HG03521 (cell line): ENCODE measurements around the gene CFAP70.
"Not testable (repeated sequence)": the region's sequence is repeated elsewhere in the genome, so short reads cannot be mapped to it uniquely, and the experiment has no call there.

ENCODE experiments used
- ATAC-seq: cut with Tn5 transposase; IDR thresholded peaks from one replicate; pipeline ENCODE4 v1.9.1; 2021; ENCODE audit warnings: mild to moderate bottlenecking, moderate library complexity; ENCODE audit not compliant: unreplicated experiment

The CFAP70 gene

DNA sequence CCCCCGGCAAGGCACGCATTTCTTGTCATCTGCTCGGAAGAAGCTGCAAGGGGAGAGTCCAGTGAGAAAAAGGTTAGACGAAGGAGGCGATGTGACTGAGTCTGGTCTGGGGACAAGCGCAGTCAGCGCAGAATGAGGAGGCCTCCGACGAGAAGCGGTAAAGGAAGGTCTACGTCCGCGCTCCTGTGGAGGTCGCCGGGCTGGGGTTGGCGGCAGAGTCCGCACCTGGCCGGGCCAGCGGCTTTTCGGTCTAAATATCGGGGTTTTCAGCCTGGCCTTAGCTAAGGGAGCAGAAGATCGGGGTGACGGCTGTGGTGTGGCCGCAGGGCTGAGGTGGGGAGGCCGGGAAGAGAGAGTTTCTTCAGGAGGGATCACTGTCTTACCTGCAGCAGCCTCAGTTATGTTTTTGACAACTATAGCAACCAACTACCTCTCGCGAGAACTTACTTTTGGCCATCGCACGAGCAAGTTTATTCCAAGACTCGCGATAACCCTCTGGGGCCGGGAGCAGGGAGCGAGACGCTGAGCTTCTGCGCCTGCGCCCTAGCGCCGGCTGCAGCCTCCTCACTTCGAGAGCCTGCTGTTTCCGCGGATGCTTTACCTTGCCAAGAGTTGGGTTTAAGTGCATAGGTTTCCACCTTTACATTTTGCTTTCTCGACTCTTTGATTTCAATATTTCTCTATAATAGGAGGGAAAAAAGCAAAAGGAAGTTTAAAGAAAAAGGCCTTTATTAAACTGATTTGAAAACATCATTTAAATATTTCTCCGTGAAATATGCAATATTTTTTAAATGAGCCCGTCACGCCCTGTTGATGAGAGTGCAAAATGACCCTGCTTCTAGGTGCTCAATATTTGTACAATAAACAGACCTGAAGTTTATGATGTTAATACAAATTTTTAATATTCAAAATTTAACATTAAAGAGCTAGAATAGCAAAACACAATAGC is at the start of gene CFAP70:
TSS of gene CFAP70 (minus strand) at position 534 of the 949 bp plus-strand sequence. CDS start 4,068 bp downstream, outside the sequence.
- ATAC-seq: peak; percentile 83

DNA sequence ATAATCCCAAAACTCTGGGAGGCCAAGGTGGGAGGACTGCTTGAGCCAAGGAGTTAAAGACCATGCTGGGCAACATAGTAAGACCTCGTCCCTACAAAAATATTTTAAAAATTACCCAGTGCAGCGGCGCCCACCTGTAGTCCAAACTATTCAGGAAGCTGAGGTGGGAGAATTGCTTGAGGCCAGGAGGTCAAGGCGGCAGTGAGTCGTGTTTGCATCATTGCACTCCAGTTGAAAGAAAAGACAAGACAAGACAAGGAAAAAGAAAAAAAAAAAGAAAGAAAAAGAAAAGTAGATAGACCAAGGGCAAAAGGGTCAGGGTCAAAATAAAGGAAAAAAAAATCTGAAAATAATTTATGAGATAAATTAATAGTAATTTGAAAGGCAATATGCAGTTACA is 49.4 kb upstream of the CFAP70 start:
- no peak for ATAC-seq

DNA sequence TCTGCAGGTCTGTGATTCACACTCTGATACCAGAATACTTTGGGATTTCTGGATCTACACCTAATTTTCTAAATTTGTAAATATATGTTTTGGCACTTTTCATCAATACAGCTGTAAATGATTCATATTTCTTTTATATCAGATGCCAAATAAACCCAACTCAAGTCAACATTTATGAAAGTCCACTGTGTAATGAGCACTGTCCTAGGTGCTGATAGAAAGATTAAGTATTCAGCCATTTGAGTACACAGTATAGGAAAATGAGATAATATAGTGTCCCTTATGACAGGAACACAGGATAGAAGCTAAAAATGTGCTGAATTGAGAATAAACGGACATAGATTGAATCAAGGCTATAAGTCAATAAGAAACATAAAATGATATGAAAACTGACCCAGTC is 48.8 kb upstream of the CFAP70 start:
- no peak for ATAC-seq

DNA sequence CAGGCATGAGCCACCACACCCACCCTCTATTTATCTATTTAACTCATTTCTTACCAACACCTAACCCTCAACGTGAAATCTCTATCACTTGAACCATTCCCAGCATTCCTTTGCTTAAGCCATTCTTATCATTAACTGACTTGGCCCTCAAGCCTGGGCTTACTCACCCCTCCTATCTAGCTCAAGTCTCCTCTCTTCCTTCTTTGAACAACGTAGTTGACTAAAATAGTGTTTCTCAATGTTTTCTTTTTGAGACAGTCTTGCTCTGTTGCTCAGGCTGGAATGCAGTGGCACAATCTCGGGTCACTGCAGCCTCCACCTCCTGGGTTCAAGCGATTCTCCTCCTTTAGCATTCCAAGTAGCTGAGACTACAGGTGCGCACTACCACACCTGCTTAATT is 48.2 kb upstream of the CFAP70 start:
- ATAC-seq: no peak

DNA sequence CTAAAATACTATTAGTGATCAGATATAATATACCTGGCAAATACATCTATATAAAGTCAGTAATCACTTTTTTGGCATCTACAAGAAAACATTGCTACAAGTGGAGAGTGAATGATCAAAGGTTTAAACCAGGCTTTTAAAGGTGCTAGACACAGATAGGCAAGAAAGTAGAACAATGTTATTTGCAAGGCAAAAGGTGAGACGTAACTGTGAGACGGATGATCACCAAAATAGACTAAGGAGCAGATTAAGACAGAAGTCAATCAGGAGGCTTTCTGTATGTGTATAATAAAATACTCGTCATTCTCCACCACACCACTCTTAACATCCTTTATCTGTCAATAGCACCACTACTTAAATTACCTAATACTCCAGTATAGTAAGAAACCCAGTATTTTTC is 46.9 kb upstream of the CFAP70 start:
- ATAC-seq: no peak

DNA sequence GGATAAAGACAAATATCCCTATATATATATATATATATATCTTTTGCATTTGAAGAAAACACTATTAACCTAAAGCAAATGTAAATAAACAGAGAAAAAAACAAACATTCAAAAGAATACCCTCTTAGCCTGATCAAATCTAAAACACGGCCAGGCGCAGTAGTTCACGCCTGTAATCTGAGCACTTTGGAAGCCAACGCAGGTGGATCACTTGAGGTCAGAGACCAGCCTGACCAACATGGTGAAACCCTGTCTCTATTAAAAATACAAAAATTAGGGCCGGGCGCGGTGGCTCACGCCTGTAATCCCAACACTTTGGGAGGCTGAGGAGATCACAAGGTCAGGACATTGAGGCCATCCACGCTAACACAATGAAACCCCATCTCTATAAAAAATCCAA is 46.0 kb upstream of the CFAP70 start:
- ATAC-seq: no peak

DNA sequence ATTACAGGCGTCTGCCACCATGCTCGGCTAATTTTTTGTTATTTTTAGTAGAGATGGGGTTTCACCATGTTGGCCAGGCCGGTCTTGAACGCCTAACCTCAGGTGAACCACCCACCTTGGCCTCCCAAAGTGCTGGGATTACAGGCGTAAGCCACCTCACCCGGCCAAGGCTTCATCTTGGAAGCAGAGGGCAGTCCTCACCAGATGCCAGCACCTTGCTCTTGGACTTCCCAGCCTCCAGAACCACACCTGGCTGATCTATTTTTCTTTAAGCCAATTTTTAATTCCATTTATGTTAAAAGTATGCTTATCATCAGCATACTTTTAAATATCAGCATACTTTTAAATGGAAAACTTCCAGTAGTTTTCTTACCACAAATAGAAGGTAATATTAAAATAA is 43.0 kb upstream of the CFAP70 start:
- no peak for ATAC-seq

DNA sequence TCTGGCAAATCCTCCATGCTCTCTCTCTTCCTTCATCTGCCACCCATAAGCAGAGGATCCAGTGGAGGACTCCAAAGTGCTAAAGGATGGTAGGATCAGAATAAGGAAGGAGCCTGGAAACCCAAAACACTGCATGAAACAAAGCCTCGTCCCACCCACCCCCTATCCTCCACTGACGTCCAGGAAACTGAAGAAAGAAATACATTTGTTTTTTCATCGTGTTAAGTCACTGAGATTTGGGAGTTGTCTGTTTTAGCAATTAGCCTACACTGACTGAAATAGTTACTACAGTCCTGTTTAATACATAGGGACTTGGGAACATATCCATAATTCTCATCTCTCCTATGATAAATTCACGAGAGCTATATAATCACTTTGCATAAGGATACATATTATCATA is 40.4 kb upstream of the CFAP70 start:
- no peak for ATAC-seq

DNA sequence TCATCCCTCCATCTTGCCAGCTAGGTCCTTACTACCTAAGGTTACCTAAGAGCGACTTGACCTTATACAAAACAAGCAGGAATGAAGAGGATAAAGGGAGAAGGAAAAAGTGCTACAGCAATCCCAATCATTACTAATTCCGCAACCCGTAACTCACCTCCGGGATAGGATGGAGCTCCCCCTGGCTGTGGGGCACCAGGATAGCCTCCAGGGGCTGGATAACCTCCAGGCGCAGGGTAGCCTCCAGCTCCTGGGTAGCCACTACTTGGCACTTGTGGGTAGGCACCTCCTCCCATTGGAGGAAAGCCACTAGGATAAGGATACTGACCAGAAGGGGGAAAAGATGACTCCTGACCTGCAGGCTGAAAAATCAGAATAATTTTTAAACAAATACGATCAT is 39.4 kb upstream of the CFAP70 start:
- no peak for ATAC-seq

DNA sequence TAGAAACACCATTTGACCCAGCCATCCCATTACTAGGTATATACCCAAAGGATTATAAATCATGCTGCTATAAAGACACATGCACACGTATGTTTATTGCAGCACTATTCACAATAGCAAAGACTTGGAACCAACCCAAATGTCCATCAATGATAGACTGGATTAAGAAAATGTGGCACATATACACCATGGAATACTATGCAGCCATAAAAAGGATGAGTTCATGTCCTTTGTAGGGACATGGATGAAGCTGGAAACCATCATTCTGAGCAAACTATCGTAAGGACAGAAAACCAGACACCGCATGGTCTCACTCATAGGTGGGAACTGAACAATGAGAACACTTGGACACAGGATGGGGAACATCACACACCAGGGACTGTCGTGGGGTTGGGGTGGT is 35.7 kb upstream of the CFAP70 start:
- ATAC-seq: not testable (repeated sequence)

DNA sequence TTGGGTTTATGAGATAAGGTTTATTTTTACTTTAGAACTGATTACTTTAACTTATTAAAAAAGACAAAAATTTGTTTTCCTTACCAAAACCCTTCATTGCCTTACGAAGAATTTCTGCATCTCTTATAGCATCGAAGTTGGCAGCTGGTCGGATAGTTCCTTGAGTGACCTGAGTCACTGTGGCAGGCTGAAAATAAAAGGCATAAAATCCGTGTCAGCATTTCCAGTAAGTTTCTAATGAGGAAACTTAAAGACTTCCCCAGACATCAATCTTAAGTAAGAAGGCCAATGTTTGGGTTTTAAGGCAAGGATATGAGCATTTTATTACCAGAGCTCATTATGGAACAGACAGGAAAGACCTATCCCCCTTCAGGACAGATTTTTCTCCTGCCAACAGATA is 29.6 kb upstream of the CFAP70 start:
- ATAC-seq: no peak

DNA sequence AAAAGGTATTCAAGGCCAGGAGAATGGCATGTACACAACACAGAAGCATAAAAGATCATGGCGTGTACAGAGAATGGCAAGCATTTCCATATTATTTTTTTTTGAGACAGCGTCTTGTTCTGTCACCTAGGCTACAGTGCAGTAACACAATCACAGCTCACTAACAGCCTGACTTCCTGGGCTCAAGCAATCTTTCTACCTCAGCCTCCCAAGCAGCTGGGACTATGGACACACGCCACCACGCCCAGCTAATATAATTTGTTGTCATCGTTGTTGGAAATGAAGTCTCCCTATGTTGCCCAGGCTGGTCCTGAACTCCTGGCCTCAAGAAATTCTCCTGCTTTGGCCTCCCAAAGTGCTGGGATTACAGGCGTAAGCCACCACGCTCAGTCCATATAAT is 27.9 kb upstream of the CFAP70 start:
- no peak for ATAC-seq

DNA sequence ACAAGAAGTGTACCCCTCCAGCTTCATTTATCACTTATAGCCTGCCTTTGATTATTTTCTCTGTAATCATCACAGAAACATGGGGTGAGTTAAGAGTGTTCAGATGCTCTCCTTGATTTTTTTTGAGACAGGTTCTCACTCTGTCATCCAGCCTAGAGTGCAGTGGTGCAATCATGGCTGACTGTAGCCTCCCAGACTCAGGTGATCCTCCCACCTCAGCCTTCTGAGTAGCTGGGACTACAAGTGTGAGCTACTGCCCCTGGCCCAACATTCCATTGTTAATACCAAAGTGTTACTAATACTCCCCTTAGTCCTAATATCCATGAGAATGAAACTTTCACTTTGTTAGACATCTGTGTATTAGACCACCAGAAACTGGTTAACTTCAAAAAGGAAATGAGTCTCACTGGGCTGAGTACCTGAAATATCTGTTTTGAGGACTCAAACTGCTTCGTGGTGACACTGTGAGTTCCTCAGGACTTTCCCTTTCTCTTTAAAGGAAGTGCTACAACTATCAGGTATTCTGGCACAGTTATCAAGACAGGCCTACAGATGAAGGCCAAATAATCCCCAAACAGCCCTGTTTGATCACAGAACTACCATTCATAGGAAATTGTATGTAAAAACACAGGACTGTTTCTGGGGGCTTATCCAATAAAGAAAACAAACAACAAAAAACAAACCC is 20.5 kb upstream of the CFAP70 start:
- ATAC-seq: no peak

DNA sequence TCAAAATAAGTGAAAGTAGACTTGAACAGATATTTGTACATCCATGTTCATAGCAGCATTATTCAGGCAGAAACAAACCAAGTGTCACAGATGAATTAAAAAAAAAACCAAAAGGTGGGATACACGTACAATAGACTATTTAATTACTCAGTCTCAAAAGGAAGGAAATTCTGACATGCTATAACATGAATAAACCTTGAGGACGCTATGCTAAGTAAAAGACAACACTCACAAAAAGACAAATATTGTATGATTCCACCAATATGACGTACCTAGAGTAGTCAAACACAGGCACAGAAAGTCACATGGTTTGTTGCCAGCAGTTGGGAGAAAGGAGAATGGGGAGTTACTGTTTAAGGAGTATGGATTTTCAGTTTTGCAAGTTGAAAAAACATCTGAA is 18.0 kb upstream of the CFAP70 start:
- ATAC-seq: no peak

DNA sequence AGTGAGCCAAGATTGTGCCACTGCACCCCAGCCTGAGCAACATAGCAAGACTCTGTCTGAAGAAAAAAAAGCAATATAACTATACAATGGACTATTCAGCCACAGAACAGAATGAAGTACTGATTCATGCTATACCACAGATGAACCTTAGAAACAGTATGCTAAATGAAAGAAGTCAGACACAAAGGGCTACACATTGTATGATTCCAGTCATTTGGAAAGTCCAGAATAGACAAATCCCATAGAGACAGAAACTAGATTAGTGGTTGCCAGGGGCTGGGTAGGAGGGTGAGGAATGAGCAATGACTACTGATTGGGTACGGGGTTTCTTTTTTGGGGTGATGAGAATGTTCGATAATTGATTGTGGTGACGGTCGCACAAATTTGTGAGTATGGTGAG is 9.6 kb upstream of the CFAP70 start:
- ATAC-seq: no peak

DNA sequence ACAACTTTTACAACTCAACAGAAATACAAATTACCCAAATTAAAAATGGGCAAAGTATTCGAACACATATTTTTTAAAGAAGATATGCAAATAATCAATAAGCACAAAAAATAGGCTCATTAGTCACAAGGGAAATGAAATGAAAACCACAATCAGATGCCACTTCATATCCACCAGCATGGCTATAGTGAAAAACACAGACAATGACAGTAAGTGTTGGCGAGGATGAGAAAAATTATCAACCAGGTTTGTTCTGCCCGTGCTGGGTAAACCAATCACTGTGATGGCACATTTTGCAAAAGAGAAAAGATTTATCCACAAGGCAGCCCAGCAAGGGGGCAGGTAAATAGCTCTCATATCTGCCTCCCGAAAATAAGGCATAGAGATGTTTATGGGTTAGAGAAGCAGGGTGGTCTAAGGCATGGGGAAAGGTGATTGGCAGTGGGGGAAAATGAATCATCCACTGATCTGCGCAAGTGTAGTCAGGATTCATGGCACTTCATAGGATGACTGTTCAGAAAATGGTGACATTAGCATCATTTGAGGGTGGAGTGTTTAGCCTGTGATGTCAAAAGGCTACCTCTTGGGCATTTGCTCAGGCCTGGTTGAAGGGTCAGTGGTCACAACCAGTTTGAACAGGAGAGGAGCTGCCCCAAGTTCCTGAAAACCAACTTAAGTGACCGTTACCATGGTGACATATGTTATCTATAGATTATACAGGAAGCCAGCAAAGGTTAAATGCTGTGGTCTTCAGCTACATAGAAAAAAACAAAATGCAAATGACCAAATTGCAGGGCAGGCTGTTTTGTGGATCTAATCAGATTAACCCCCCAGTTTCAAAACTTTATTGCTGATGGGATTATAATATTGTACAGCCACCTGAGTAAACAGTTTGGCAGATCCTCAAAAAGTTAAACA is 8.0 kb upstream of the CFAP70 start:
- no peak for ATAC-seq

DNA sequence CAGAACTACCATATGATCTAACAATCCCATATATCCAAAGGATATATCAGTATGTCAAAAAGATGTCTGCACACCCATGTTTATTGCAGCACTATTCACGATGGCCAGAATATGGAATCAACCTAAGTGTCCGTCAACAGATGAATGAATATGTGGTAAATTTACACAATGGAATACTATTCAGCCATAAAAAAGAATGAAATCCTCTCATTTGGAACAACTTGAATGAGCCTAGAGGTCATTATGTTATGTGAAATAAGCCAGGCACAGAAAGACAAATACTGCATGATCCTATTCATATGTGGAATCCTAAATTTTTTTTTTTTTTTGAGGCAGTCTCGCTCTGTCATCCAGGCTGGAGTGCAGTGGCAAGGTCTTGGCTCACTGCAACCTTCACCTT is 6.3 kb upstream of the CFAP70 start:
- no peak for ATAC-seq

DNA sequence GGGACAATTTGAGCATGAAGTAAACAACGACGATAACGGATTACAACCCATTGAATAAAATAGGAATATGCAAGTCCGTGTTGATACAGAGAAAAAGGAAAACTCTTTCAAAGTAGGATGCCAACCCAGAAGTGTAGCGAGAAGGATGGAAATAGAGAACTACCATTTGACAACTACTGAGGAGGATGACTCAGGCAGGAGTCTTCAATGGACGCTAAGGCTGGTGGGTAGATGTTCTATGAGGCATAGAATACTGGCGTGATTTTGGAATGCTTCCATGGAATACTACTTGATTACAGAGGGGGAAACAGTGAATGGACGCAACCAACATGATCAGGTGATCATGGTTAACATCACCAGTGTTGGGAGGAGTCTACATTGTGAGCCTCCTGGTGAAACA is 828 bp upstream of the CFAP70 start:
- ATAC-seq: no peak

DNA sequence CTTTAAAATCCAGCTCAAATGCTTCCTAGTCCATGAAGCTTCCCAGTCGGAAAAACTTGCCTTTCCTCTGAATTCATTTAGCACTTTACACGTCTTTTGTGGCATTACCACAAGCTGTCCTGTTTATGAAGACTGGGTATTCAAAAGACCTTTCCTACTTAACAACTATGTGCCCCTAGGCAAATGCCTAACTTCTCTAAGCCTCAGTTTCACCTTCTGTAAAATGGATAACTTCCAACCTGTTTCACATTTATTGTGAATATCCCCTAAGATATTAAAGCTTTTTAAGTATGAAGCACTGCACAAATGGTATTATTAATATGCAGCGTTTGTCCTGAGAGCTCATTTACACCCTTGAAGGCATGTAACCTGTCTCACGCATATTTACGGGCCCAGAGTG is 843 bp downstream of the CFAP70 start:
- no peak for ATAC-seq

DNA sequence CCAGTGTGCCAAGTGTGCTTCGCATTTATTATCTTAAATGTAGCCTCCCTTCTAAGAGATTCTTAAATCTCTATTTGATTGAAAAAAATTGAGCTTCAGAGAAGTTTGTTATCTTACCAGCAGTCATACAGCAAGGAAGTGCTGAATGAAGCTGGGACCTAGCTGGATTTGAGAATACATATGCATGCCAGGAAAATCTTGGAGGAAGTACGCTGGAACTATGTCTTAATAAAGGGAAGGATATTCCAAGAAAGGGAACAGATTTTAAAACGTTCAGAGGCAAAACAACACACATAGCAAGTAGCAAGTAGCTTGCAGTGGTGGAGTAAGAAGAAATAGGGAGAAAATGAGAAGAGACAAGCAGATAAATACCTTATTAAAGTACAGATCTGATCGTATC is 1.5 kb downstream of the CFAP70 start:
- ATAC-seq: no peak

DNA sequence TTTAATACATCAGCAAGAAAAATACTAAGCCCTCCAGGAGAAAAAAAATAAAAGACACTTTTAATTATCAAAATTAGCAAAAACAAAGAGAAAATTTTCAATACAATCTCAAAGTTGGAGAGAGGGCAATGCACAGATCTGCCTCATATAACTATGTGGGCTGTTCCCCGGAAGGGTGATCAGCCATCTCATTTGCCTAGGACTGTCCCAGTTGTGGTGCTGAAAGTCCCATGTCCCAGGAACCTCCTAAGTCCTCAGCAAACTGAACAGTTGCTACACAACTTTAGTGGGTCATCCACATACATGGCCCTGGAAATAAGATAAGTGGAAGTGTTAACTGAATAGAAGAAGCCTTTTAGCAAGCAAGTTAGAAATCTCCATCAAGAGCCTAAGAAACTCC is 14.4 kb downstream of the CFAP70 start:
- no peak for ATAC-seq
